ENCODE data around the gene ANO10. TPM values are rescaled to one million over a fixed set of nuclear protein-coding genes. Genes with fewer than 3 reads are reported as not detected.

The ANO10 gene
- total and polyA plus RNA-seq, 4 donors, result 33.7 to 44.2 (median 38.3) TPM

GRCh38 chr3:43648957-43649356 is 27.1 kb upstream of the ANO10 start:
- no peaks in the 10 kb centered on the region for H3K27me3 ChIP-seq (ENCODE audit: control insufficient read depth, insufficient read depth, low read length)
- WGBS (ENCODE audit: insufficient coverage), result 100% methylated on average over 2 of the region's 3 CpGs
- H3K36me3 ChIP-seq (ENCODE audit: control insufficient read depth, insufficient read depth, low read length), result no peaks in the 10 kb centered on the region
- H3K4me1 ChIP-seq (ENCODE audit: control insufficient read depth, insufficient read depth, low read length), result peaks cover 4% of the 10 kb centered on the region
- no peak for DNase-seq (ENCODE audit: low read depth in 4 of 6, low spot score in 6 of 6)
- H3K4me3 ChIP-seq (ENCODE audit: low read depth, low read length), result no peak overlapping the region
- no peaks in the 10 kb centered on the region for H3K9me3 ChIP-seq (ENCODE audit: control insufficient read depth, insufficient read depth, low read length)
- no peak overlapping the region for H3K27ac ChIP-seq (ENCODE audit: low read depth, low read length)

GRCh38 chr3:43647331-43648166 is 25.7 kb upstream of the ANO10 start:
- Histone ChIP-seq H3K4me1 (ENCODE audit: control insufficient read depth, insufficient read depth, low read length) (peaks cover 4% of the 10 kb centered on the region), H3K27ac (ENCODE audit: low read depth, low read length) (no peak overlapping the region), H3K9me3 (ENCODE audit: control insufficient read depth, insufficient read depth, low read length) (no peaks in the 10 kb centered on the region), H3K4me3 (ENCODE audit: low read depth, low read length) (no peak overlapping the region), H3K36me3 (ENCODE audit: control insufficient read depth, insufficient read depth, low read length) (no peaks in the 10 kb centered on the region), H3K27me3 (ENCODE audit: control insufficient read depth, insufficient read depth, low read length) (no peaks in the 10 kb centered on the region)
- WGBS (ENCODE audit: insufficient coverage), result 76% methylated on average over 4 of the region's 6 CpGs
- no peak for DNase-seq (ENCODE audit: low read depth in 4 of 6, low spot score in 6 of 6)

- no peaks in the 10 kb centered on the region for H3K27me3 ChIP-seq (ENCODE audit: control insufficient read depth, insufficient read depth, low read length)
- no peaks in the 10 kb centered on the region for H3K9me3 ChIP-seq (ENCODE audit: control insufficient read depth, insufficient read depth, low read length)
- no peak overlapping the region for H3K27ac ChIP-seq (ENCODE audit: low read depth, low read length)
- H3K36me3 ChIP-seq (ENCODE audit: control insufficient read depth, insufficient read depth, low read length), result no peaks in the 10 kb centered on the region
- H3K4me1 ChIP-seq (ENCODE audit: control insufficient read depth, insufficient read depth, low read length), result no peaks in the 10 kb centered on the region
- 95% methylated on average over 2 of the region's 2 CpGs for WGBS (ENCODE audit: insufficient coverage)
- no peak overlapping the region for H3K4me3 ChIP-seq (ENCODE audit: low read depth, low read length)
- DNase-seq (ENCODE audit: low read depth in 4 of 6, low spot score in 6 of 6), result no peak
Observed at GRCh38 chr3:43644443-43644842, 22.6 kb upstream of the ANO10 start.

- H3K4me1 ChIP-seq (ENCODE audit: control insufficient read depth, insufficient read depth, low read length), result no peaks in the 10 kb centered on the region
- no peaks in the 10 kb centered on the region for H3K36me3 ChIP-seq (ENCODE audit: control insufficient read depth, insufficient read depth, low read length)
- no peak overlapping the region for H3K27ac ChIP-seq (ENCODE audit: low read depth, low read length)
- H3K27me3 ChIP-seq (ENCODE audit: control insufficient read depth, insufficient read depth, low read length), result no peaks in the 10 kb centered on the region
- H3K9me3 ChIP-seq (ENCODE audit: control insufficient read depth, insufficient read depth, low read length), result no peaks in the 10 kb centered on the region
- no peak for DNase-seq (ENCODE audit: low read depth in 4 of 6, low spot score in 6 of 6)
- no CpG with 5 or more reads among the region's 4 CpGs for WGBS (ENCODE audit: insufficient coverage)
- no peak overlapping the region for H3K4me3 ChIP-seq (ENCODE audit: low read depth, low read length)
Observed at GRCh38 chr3:43641306-43642114, 19.7 kb upstream of the ANO10 start.

GRCh38 chr3:43640681-43641080 is 18.9 kb upstream of the ANO10 start:
- H3K9me3 ChIP-seq (ENCODE audit: control insufficient read depth, insufficient read depth, low read length), result no peaks in the 10 kb centered on the region
- peak in 1 of 6 donors; percentile 43 for DNase-seq (ENCODE audit: low read depth in 4 of 6, low spot score in 6 of 6)
- no peak overlapping the region for H3K27ac ChIP-seq (ENCODE audit: low read depth, low read length)
- no peak overlapping the region for H3K4me3 ChIP-seq (ENCODE audit: low read depth, low read length)
- no CpG with 5 or more reads among the region's 3 CpGs for WGBS (ENCODE audit: insufficient coverage)
- H3K27me3 ChIP-seq (ENCODE audit: control insufficient read depth, insufficient read depth, low read length), result no peaks in the 10 kb centered on the region
- no peaks in the 10 kb centered on the region for H3K36me3 ChIP-seq (ENCODE audit: control insufficient read depth, insufficient read depth, low read length)
- H3K4me1 ChIP-seq (ENCODE audit: control insufficient read depth, insufficient read depth, low read length), result no peaks in the 10 kb centered on the region

GRCh38 chr3:43638594-43639447 is 17.0 kb upstream of the ANO10 start:
- H3K4me3 ChIP-seq (ENCODE audit: low read depth, low read length), result no peak overlapping the region
- no peak for DNase-seq (ENCODE audit: low read depth in 4 of 6, low spot score in 6 of 6)
- no peaks in the 10 kb centered on the region for H3K36me3 ChIP-seq (ENCODE audit: control insufficient read depth, insufficient read depth, low read length)
- WGBS (ENCODE audit: insufficient coverage), result 91% methylated on average over 4 of the region's 9 CpGs
- no peaks in the 10 kb centered on the region for H3K4me1 ChIP-seq (ENCODE audit: control insufficient read depth, insufficient read depth, low read length)
- no peaks in the 10 kb centered on the region for H3K27me3 ChIP-seq (ENCODE audit: control insufficient read depth, insufficient read depth, low read length)
- H3K27ac ChIP-seq (ENCODE audit: low read depth, low read length), result no peak overlapping the region
- no peaks in the 10 kb centered on the region for H3K9me3 ChIP-seq (ENCODE audit: control insufficient read depth, insufficient read depth, low read length)

- no peak overlapping the region for H3K27ac ChIP-seq (ENCODE audit: low read depth, low read length)
- no peak for DNase-seq (ENCODE audit: low read depth in 4 of 6, low spot score in 6 of 6)
- H3K27me3 ChIP-seq (ENCODE audit: control insufficient read depth, insufficient read depth, low read length), result no peaks in the 10 kb centered on the region
- H3K36me3 ChIP-seq (ENCODE audit: control insufficient read depth, insufficient read depth, low read length), result no peaks in the 10 kb centered on the region
- H3K4me1 ChIP-seq (ENCODE audit: control insufficient read depth, insufficient read depth, low read length), result no peaks in the 10 kb centered on the region
- no CpG with 5 or more reads among the region's 3 CpGs for WGBS (ENCODE audit: insufficient coverage)
- H3K4me3 ChIP-seq (ENCODE audit: low read depth, low read length), result no peak overlapping the region
- H3K9me3 ChIP-seq (ENCODE audit: control insufficient read depth, insufficient read depth, low read length), result no peaks in the 10 kb centered on the region
Observed at GRCh38 chr3:43637702-43638101, 15.9 kb upstream of the ANO10 start.

- Histone ChIP-seq H3K4me3 (ENCODE audit: low read depth, low read length) (no peak overlapping the region), H3K9me3 (ENCODE audit: control insufficient read depth, insufficient read depth, low read length) (no peaks in the 10 kb centered on the region), H3K27ac (ENCODE audit: low read depth, low read length) (no peak overlapping the region), H3K4me1 (ENCODE audit: control insufficient read depth, insufficient read depth, low read length) (no peaks in the 10 kb centered on the region), H3K27me3 (ENCODE audit: control insufficient read depth, insufficient read depth, low read length) (no peaks in the 10 kb centered on the region), H3K36me3 (ENCODE audit: control insufficient read depth, insufficient read depth, low read length) (no peaks in the 10 kb centered on the region)
- no CpG with 5 or more reads among the region's 7 CpGs for WGBS (ENCODE audit: insufficient coverage)
- DNase-seq (ENCODE audit: low read depth in 4 of 6, low spot score in 6 of 6), result no peak
Observed at GRCh38 chr3:43632986-43633385, 11.2 kb upstream of the ANO10 start.

- no peak overlapping the region for H3K4me3 ChIP-seq (ENCODE audit: low read depth, low read length)
- no peak overlapping the region for H3K27ac ChIP-seq (ENCODE audit: low read depth, low read length)
- 80% methylated on average over 2 of the region's 2 CpGs for WGBS (ENCODE audit: insufficient coverage)
- no peaks in the 10 kb centered on the region for H3K9me3 ChIP-seq (ENCODE audit: control insufficient read depth, insufficient read depth, low read length)
- no peaks in the 10 kb centered on the region for H3K27me3 ChIP-seq (ENCODE audit: control insufficient read depth, insufficient read depth, low read length)
- DNase-seq (ENCODE audit: low read depth in 4 of 6, low spot score in 6 of 6), result peak in 1 of 6 donors; percentile 11
- H3K36me3 ChIP-seq (ENCODE audit: control insufficient read depth, insufficient read depth, low read length), result no peaks in the 10 kb centered on the region
- no peaks in the 10 kb centered on the region for H3K4me1 ChIP-seq (ENCODE audit: control insufficient read depth, insufficient read depth, low read length)
Observed at GRCh38 chr3:43632269-43632733, 10.5 kb upstream of the ANO10 start.

Data from spinal cord (tissue), 10 donors.